Spleen (tissue), 7 donors: ENCODE data around the gene ANGPTL2.

Experiments used
- CTCF ChIP-seq, 11 experiments: fragments of 200-600 bp in 7 of 11; fragments of 450-650 bp in 4 of 11; sonication (generic) in 4 of 11; IDR thresholded peaks in 8 of 11; conservative IDR thresholded peaks in 3 of 11; 1 replicate in 7 of 11; 2 replicates in 4 of 11; pipeline versions ENCODE4 v1.4.0 to v1.8.0; 2016 to 2021; ENCODE audit warnings: antibody characterized with exemption in 11 of 11, inconsistent platforms in 4 of 11, mild to moderate bottlenecking in 1 of 11
- POLR2A ChIP-seq, 3 donors: fragments of 450-650 bp; IDR thresholded peaks; one replicate each; pipeline ENCODE4 v1.5.1; 2017; ENCODE audit warnings: antibody characterized with exemption in 3 of 3, mild to moderate bottlenecking in 1 of 3
- donor health status: DM: no; HTN: no; CAD: no; lungs with moderate emphysema.
- donor health status: DM: no; HTN: no; CAD: no.
- donor health status: DM: no; HTN: no; CAD: no.

- TF ChIP-seq CTCF (IDR thresholded peaks at IDR 0.05 in 8 of 11, conservative IDR thresholded peaks at IDR 0.05 in 3 of 11) (no peak), POLR2A (IDR thresholded peaks at IDR 0.05) (no peak)
These were observed 44.5 kb upstream of the ANGPTL2 start for GRCh38 chr9:127166651-127167524.
